Lower lobe of right lung (tissue), 2 donors: ENCODE results near the gene RNF224. TPM values are rescaled to one million over a fixed set of nuclear protein-coding genes. Genes with fewer than 3 reads are reported as not detected.

Experiments
- ATAC-seq, 2 donors: fragments of 200-7000 bp; cut with Tn5 transposase; one replicate each; pipeline ENCODE4 v1.9.1; 2020 to 2022; ENCODE audit warnings: mild to moderate bottlenecking in 2 of 2, moderate library complexity in 2 of 2
- DNase-seq: peaks from one replicate; pipeline ENCODE4 v3.0.0-alpha.2; 2020
- H3K27ac ChIP-seq: fragments of 200-600 bp; one replicate; pipeline ENCODE4 v1.8.0; 2022
- H3K27me3 ChIP-seq: fragments of 200-600 bp; one replicate; pipeline ENCODE4 v1.8.0; 2022; ENCODE audit warnings: low read depth
- H3K36me3 ChIP-seq: fragments of 200-600 bp; one replicate; pipeline ENCODE4 v1.8.0; 2022; ENCODE audit warnings: mild to moderate bottlenecking
- H3K4me1 ChIP-seq: fragments of 200-600 bp; one replicate; pipeline ENCODE4 v1.8.0; 2022
- H3K4me3 ChIP-seq: fragments of 200-600 bp; one replicate; pipeline ENCODE4 v1.8.0; 2022; ENCODE audit warnings: mild to moderate bottlenecking
- H3K9me3 ChIP-seq: fragments of 200-600 bp; one replicate; pipeline ENCODE4 v1.8.0; 2022
- intact Hi-C: fragments of 100-400 bp; cut with DNase I; formaldehyde crosslinking; loops from one replicate; pipeline ENCODE4 v1.11.0; 2022
- total RNA-seq: library from RNA; stranded (reverse); fragmentation: NEBNext Ultra II Directional; extraction: Animal tissue kit (Norgen Biotek cat#: 25700); gene quantifications from one replicate; pipeline ENCODE4 v1.2.1, GENCODE V29; 2021
- TF ChIP-seq, protein P1 (sequence below): fragments of 200-600 bp; IDR thresholded peaks from one replicate; pipeline ENCODE4 v1.8.0; 2022; ENCODE audit warnings: antibody characterized with exemption, mild to moderate bottlenecking
- donor health status: DM: no; HTN: yes; CAD: no; lungs with severe emphysema.

RNF224 gene
- total RNA-seq, 1 donor from 2014 or later = 0.21 TPM

DNA sequence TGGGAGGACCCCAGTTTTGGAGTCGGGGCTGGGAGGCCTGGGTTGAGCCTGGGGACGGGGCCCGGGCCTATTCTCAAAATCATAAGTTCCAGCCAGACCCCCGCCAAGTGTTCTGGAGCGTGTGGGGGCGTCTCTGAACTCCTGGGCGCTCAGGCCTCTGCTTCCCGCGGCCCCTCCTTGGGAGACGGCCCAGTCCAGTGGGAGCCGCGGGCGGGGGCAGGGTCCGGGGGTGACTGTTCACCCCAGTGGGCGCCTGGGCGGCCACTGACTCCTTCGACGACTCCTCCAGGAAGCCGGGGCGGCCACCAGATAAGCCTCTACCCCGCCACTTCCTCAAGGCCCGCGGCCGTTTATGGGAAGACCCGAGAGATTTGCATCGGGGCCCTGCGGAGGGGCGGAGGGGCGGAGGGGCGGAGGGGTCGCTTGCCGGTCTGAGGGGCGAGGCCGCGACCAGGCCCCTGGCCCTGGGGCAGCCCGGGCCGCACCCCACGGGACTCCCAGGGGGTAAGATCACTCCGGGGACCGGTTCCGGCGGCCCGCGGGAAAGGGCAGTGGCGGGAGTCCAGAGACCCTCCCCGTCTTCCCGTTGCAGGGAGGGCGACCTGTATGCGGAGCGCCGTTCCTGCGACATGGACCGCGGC lies 50.9 kb downstream of the RNF224 start:
- no peaks in the 10 kb centered on the region for H3K27me3 ChIP-seq
- peak; percentile 7 to 23 for ATAC-seq

More for the DNA sequence above, 50.9 kb downstream of the RNF224 start:
- Histone ChIP-seq H3K4me3 (peak overlapping the region; percentile 74), H3K4me1 (peaks cover 24% of the 10 kb centered on the region), H3K27ac (peak overlapping the region; percentile 95), H3K36me3 (peaks cover 40% of the 10 kb centered on the region), H3K9me3 (no peaks in the 10 kb centered on the region)
- intact Hi-C loops = no loop called here
- peak; percentile 69 for DNase-seq
- TF ChIP-seq, protein P1, sequence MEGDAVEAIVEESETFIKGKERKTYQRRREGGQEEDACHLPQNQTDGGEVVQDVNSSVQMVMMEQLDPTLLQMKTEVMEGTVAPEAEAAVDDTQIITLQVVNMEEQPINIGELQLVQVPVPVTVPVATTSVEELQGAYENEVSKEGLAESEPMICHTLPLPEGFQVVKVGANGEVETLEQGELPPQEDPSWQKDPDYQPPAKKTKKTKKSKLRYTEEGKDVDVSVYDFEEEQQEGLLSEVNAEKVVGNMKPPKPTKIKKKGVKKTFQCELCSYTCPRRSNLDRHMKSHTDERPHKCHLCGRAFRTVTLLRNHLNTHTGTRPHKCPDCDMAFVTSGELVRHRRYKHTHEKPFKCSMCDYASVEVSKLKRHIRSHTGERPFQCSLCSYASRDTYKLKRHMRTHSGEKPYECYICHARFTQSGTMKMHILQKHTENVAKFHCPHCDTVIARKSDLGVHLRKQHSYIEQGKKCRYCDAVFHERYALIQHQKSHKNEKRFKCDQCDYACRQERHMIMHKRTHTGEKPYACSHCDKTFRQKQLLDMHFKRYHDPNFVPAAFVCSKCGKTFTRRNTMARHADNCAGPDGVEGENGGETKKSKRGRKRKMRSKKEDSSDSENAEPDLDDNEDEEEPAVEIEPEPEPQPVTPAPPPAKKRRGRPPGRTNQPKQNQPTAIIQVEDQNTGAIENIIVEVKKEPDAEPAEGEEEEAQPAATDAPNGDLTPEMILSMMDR = no peak

Other genes with a start within 250 kb of the RNF224 start
- gene PTGDS, start 250.0 kb upstream of the RNF224 start, total RNA-seq = 225 TPM
- gene LCNL1, start 244.5 kb upstream of the RNF224 start, total RNA-seq = 1.9 TPM
- 45.1 TPM for gene PAXX, start 235.1 kb upstream of the RNF224 start, total RNA-seq
- 49.3 TPM for gene CLIC3, start 230.9 kb upstream of the RNF224 start, total RNA-seq
- gene ABCA2, start 199.3 kb upstream of the RNF224 start, total RNA-seq = 45.0 TPM
- 1.1 TPM for gene FUT7, start 195.4 kb upstream of the RNF224 start, total RNA-seq
- 124 TPM for gene NPDC1, start 181.3 kb upstream of the RNF224 start, total RNA-seq
- gene ENTPD2, start 173.4 kb upstream of the RNF224 start, total RNA-seq = 0.62 TPM
- 0.86 TPM for gene SAPCD2, start 156.9 kb upstream of the RNF224 start, total RNA-seq
- gene UAP1L1, start 150.0 kb upstream of the RNF224 start, total RNA-seq = 29.7 TPM
- 41.9 TPM for gene MAN1B1, start 140.5 kb upstream of the RNF224 start, total RNA-seq
- gene DPP7, start 112.8 kb upstream of the RNF224 start, total RNA-seq = 190 TPM
- gene GRIN1, start 88.3 kb upstream of the RNF224 start, total RNA-seq = 0.92 TPM
- gene LRRC26, start 57.5 kb upstream of the RNF224 start, total RNA-seq = 1.0 TPM
- gene TMEM210, start 55.4 kb upstream of the RNF224 start, total RNA-seq = not detected
- 58.2 TPM for gene ANAPC2, start 38.9 kb upstream of the RNF224 start, total RNA-seq
- gene SSNA1, start 38.8 kb upstream of the RNF224 start, total RNA-seq = 57.6 TPM
- gene TPRN, start 26.8 kb upstream of the RNF224 start, total RNA-seq = 17.8 TPM
- gene TMEM203, start 21.9 kb upstream of the RNF224 start, total RNA-seq = 26.6 TPM
- gene NDOR1, start 21.8 kb upstream of the RNF224 start, total RNA-seq = 15.6 TPM
- gene RNF208, start 5.3 kb upstream of the RNF224 start, total RNA-seq = 5.8 TPM
- 0.59 TPM for gene CYSRT1, start 2.3 kb upstream of the RNF224 start, total RNA-seq
- not detected for gene SLC34A3, start 3.4 kb downstream of the RNF224 start, total RNA-seq
- 208 TPM for gene TUBB4B, start 13.8 kb downstream of the RNF224 start, total RNA-seq
- 0.38 TPM for gene STPG3, start 23.8 kb downstream of the RNF224 start, total RNA-seq
- 44.7 TPM for gene NELFB, start 27.8 kb downstream of the RNF224 start, total RNA-seq
- 27.2 TPM for gene TOR4A, start 50.2 kb downstream of the RNF224 start, total RNA-seq
- 6.5 TPM for gene NRARP, start 74.8 kb downstream of the RNF224 start, total RNA-seq
- gene EXD3, start 195.7 kb downstream of the RNF224 start, total RNA-seq = 25.2 TPM
- 6.9 TPM for gene NOXA1, start 195.9 kb downstream of the RNF224 start, total RNA-seq
- gene ENTPD8, start 213.9 kb downstream of the RNF224 start, total RNA-seq = 0.15 TPM
- gene NSMF, start 231.8 kb downstream of the RNF224 start, total RNA-seq = 20.7 TPM